SKM-1 (cell line): ENCODE measurements around the gene SSR1.

Experiments used
- DNase-seq: peaks from one replicate; lab custom pipeline; 2025; ENCODE audit not compliant: unreplicated experiment; lab: John Stamatoyannopoulos, UW

The SSR1 gene

GRCh38 chr6:7241709-7242645 lies 71.0 kb downstream of the SSR1 start:
- no peak for DNase-seq

DNA sequence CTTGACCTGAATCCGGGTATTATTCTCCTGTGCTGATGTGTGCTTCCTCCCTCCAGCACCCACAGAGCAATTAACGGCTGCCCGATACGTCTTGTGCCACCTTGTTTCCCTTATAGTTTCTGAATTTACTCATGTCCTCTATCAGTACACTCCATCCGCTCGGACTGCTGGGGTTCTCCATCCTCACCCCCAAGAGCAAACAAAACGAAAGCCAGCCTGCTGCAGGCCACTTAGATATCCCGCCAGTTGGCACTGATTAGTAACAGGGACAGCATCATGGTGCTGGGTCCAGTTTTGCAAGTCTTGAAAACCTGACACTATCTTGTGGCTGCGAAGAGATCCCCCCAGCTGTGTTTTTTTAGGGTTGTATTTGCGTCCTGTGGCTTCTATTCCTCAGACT lies 71.8 kb downstream of the SSR1 start:
- DNase-seq = no peak

DNA sequence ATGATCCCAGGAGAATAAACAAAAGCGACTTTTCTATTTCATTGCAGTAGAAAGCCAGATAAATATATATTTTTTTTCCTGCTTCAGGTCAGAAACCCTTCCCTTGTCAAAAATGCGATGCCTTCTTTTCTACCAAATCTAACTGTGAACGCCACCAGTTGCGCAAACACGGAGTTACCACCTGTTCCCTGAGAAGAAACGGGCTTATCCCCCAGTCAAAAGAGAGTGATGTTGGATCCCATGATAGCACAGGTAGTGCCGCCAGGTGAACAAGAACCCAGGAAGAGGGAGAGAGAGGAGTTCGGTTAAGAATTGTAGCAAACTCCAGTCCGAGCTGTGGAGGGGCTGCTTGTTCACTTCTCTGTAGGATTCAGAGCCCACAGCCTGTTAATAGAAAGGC lies 72.6 kb downstream of the SSR1 start:
- no peak for DNase-seq

GRCh38 chr6:7239590-7239948 lies 73.4 kb downstream of the SSR1 start:
- no peak for DNase-seq

DNA sequence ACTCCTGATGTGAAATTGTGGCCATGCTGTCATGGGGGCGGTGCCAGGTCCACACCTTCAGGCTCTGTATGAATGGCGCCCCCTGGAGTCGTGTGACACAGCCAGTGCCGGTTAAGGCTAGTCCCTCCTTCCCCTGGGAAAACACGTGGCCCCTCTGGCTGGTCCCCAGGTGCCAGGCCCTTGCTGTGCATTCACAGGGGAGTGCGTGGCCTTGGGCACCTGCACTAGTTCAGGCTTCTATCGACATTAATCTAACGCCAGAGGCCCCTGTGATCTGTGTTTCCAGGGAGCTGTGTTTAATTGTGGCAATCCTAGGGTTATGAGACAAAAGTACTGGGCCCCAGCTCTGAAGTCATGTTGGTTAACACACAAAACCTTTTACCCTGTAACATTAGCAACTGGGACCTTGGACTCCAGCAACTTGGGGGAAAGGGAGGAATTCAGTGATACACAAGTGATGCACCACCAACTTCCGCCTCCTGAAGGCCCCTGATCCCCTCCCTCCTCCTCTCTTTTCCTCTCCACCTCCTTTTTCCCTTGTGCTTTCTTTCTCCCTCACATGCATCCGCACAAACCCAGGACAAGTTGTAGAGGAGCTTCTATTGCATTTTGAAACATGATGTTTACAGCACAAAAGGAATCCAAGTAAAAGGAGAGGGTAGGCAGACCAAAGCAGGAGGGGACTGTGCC lies 74.0 kb downstream of the SSR1 start:
- peak; percentile 49 for DNase-seq

- no peak for DNase-seq
Observed at GRCh38 chr6:7238526-7238899, 74.5 kb downstream of the SSR1 start.

GRCh38 chr6:7237653-7238188 lies 75.3 kb downstream of the SSR1 start:
- DNase-seq = no peak

GRCh38 chr6:7236306-7237209 lies 76.4 kb downstream of the SSR1 start:
- DNase-seq = no peak

DNA sequence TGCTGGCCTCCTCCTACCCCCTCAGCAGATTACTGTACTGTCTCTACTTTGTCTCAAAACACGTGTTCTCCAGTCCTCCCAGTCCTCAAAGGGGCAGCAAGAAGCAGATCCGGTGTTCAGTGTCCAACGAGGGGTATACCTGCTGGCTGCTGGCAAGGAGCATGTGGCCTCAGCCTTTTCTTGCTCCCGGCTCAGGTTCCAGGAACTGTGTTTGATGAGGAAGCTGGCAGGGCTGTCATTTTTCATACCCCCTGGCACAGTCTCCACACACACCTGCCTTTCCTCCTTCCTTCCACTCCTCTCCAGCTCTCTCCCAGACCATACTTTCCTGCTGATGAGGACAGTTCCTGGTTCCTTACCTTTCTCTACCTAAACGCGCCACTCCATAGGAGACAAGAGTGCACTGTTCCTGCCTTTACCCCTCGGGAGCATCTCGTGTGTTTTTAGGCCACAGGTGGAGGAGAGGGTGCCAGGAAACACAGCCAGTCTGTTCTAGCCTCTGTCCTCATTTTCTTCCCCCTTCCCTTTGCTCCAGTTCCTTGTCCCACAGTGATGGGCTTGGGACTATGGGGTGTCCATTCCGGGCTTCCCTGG lies 77.2 kb downstream of the SSR1 start:
- no peak for DNase-seq

- no peak for DNase-seq
Observed at GRCh38 chr6:7234547-7234946, 78.5 kb downstream of the SSR1 start.

- no peak for DNase-seq
Observed at GRCh38 chr6:7232351-7232750, 80.6 kb downstream of the SSR1 start.

GRCh38 chr6:7230956-7231713 lies 81.9 kb downstream of the SSR1 start:
- DNase-seq = no peak

DNA sequence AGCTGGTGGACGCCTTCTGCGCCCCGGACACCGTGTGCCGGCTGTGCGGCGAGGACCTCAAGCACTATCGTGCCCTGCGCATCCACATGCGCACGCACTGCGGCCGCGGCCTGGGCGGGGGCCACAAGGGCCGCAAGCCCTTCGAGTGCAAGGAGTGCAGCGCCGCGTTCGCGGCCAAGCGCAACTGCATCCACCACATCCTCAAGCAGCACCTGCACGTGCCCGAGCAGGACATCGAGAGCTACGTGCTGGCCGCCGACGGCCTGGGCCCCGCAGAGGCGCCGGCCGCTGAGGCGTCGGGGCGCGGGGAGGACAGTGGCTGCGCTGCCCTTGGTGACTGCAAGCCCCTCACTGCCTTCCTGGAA lies 82.7 kb downstream of the SSR1 start:
- no peak for DNase-seq

- DNase-seq = no peak
Observed at GRCh38 chr6:7229376-7230326, 83.3 kb downstream of the SSR1 start.

DNA sequence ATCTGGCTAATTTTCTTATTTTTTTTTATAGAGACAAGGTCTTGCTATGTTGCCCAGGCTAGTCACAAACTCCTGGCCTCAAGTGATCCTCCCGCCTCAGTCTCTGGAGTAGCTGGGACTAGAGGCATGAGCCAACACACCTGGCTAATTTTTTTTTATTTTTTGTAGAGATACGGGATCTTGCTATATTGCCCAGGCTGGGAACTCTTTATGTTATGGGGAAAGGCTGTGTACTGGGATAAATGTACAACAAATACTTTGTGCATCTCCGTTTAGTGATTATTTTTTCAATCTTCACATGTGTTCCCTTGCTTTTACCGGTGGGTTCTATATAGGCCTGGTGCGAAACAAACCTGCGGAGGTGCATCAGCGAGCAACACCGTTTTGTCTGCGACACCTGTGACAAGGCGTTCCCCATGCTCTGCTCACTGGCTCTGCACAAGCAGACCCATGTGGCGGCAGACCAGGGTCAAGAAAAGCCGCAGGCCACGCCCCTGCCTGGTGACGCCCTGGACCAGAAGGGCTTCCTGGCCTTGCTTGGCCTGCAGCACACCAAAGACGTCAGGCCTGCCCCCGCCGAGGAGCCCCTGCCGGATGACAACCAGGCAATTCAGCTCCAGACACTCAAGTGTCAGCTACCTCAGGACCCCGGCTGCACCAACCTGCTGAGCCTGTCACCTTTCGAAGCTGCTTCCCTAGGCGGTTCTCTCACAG lies 84.2 kb downstream of the SSR1 start:
- no peak for DNase-seq

DNA sequence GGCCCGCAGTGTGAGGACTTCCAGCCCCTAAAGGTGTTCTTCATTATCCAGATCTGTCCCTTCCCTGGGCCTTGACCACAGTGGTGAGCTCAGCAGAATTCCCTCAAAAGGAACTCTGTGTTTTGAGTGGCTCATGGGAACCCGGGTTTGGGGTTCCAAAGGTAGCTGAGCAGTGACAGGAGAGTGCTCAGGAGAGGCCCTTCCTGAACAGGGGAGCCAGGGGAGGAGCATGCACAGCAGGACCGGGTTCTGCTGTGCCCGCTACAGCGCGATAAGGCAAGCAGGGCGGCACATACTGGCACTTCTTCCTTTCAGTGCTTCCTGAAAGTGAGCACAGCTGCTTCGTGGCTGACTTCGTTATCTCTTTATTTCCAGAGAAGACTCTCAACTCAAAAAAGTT lies 88.3 kb downstream of the SSR1 start:
- DNase-seq = no peak

DNA sequence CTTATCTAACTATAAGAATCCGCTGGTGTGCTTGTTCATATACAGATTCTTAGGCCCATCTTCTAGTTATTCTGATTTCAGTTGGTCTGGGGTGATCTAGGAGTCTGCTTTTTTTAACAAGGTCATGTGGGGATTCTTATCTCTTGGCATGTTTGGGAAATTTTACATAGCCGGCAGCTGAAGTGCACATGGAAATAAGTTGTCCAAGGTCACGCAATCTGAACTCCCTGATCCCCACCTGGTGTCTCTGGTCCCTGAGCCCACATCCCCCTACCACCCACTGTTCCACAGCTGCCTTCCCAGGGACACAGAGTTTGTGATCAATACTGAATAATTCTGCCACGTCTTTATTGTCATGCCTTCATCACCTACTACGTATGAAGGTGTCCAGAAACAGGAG lies 90.8 kb downstream of the SSR1 start:
- no peak for DNase-seq

GRCh38 chr6:7219310-7219709 lies 93.7 kb downstream of the SSR1 start:
- no peak for DNase-seq
